UCSD-AML1 (cell line): ENCODE results near the gene RAB31.

Experiments
- DNase-seq: peaks from one replicate; lab custom pipeline; 2025; ENCODE audit not compliant: unreplicated experiment; lab: John Stamatoyannopoulos, UW

Gene RAB31

GRCh38 chr18:9811978-9812377 is 103.9 kb downstream of the RAB31 start:
- DNase-seq, result no peak

GRCh38 chr18:9814431-9814830 is 106.3 kb downstream of the RAB31 start:
- no peak for DNase-seq

- no peak for DNase-seq
These were observed 109.2 kb downstream of the RAB31 start for GRCh38 chr18:9817286-9817685.

- DNase-seq, result no peak
These were observed 109.8 kb downstream of the RAB31 start for GRCh38 chr18:9817725-9818422.

GRCh38 chr18:9818423-9818734 is 110.3 kb downstream of the RAB31 start:
- no peak for DNase-seq

- no peak for DNase-seq
These were observed 112.0 kb downstream of the RAB31 start for GRCh38 chr18:9820127-9820526.

GRCh38 chr18:9820719-9821118 is 112.6 kb downstream of the RAB31 start:
- no peak for DNase-seq

- no peak for DNase-seq
These were observed 114.6 kb downstream of the RAB31 start for GRCh38 chr18:9822587-9823185.

GRCh38 chr18:9823805-9824473 is 115.8 kb downstream of the RAB31 start:
- DNase-seq, result no peak

GRCh38 chr18:9824474-9824832 is 116.4 kb downstream of the RAB31 start:
- no peak for DNase-seq

GRCh38 chr18:9824952-9825371 is 116.9 kb downstream of the RAB31 start:
- DNase-seq, result no peak

GRCh38 chr18:9825571-9826073 is 117.5 kb downstream of the RAB31 start:
- DNase-seq, result peak; percentile 37

- no peak for DNase-seq
These were observed 118.6 kb downstream of the RAB31 start for GRCh38 chr18:9826685-9827084.

- no peak for DNase-seq
These were observed 119.2 kb downstream of the RAB31 start for GRCh38 chr18:9827211-9827792.

- DNase-seq, result peak; percentile 37
These were observed 119.8 kb downstream of the RAB31 start for GRCh38 chr18:9827793-9828505.

GRCh38 chr18:9828506-9829396 is 120.7 kb downstream of the RAB31 start:
- no peak for DNase-seq

GRCh38 chr18:9829397-9829712 is 121.3 kb downstream of the RAB31 start:
- DNase-seq, result no peak

- no peak for DNase-seq
These were observed 123.1 kb downstream of the RAB31 start for GRCh38 chr18:9831036-9831722.

- no peak for DNase-seq
These were observed 123.7 kb downstream of the RAB31 start for GRCh38 chr18:9831723-9832199.

- no peak for DNase-seq
These were observed 124.8 kb downstream of the RAB31 start for GRCh38 chr18:9832871-9833270.
